HT-29 (cell line): Measurements from ENCODE around the gene RFX3. TPM values are rescaled to one million over a fixed set of nuclear protein-coding genes. Genes with fewer than 3 reads are reported as not detected.

Experiments used
- DNase-seq: peaks from one replicate; pipeline ENCODE4 v3.0.0-alpha.2; 2015; ENCODE audit warnings: low spot score
- total RNA-seq: library from RNA; depleted of rRNA; stranded (reverse); fragments of >200 nt; shearing (Covaris generic); gene quantifications from 2 replicates; pipeline ENCODE4 v1.2.3, GENCODE V29; 2014

RFX3 gene
- total RNA-seq, 1 experiment from 2014 or later = 4.6 TPM

DNA sequence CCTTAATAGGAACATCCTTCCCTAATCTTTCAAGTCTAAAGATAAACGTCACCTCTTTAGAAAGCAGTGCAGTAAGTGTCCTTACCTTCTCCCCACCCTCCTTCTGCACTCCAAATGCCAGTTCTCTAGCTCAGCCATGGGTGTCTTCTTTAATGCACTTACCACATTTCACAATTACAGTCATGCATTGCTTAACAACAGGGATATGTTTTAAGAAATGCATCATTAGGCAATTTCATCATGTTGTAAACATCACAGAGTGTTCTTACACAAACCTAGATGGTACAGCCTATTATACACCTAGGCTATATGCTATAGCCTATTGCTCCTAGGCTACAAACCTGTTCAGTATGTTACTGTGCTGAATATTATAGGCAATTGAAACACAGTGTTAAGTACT is 91.2 kb downstream of the RFX3 start:
- no peak for DNase-seq

DNA sequence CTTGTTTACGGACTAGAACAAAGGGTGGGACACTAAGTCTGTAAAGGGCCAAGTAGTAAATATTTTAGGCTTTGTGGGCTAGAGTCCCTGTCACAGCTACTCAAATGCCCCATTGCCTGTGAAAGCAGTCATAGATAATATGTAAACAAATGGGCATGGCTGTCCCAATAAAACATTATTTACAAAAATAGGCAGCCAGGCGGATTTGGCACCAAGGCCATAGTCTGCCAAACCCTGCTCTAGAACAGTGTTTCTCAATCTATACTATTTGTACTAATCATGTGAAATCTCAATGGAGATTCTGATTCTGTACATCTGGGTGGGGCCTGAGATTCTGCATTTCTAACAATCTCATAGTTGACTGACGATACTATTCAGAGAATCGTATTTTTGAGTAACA is 92.0 kb downstream of the RFX3 start:
- no peak for DNase-seq

DNA sequence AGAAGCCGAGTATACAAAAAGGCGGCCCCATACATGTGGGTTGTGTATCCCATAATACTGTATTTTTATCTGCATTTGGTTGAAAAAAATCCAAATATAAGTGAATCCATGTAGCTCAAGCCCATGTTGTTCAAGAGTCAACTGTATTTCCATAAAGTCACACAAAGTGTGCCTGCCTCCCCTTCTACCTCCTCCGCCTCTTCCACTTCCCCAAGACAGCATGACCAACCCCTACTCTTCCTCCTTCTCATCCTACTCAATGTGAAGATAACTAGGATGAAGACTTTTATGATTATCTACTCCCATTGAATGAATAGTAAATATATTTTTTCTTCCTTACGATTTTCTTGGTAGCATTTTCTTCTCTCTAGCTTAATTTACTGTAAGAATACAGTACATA is 92.7 kb downstream of the RFX3 start:
- DNase-seq = no peak

DNA sequence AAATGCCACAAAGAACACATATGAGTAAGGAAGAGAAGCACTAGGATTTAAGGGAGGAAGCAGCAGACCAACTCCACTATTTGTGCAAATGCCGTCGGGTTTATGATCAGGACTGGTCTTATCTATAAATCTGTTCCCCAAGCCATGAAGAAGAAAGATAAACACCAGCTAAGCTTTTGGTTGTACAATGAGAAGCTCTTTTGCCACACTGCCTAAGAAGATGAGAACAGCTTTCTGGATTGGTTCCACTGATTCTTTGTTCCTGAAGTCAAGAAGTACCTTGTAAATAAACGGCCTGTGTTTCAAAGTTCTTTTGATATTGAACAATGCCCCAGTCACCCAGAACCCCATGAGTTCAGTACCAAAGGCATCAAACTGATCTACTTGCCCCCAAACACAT is 93.9 kb downstream of the RFX3 start:
- no peak for DNase-seq

DNA sequence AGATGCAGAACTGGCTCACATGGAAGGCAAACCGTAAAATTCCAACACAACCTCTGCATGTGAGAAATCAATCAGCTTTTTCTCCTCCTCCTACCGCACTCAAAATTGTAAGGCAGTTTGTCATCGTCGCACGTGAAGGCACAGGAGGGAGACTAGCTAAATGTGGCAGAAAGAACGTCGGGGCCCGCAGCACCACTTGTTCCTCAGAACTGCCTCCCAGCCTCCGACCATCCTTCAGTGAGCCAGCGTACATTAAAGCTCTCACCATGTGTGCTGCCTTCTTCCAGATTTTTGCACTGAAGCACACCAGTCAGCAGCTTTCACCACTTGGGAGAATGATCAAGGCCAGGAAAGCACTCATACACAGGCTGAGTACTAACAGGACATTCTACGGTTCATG is 105.9 kb downstream of the RFX3 start:
- DNase-seq = no peak

DNA sequence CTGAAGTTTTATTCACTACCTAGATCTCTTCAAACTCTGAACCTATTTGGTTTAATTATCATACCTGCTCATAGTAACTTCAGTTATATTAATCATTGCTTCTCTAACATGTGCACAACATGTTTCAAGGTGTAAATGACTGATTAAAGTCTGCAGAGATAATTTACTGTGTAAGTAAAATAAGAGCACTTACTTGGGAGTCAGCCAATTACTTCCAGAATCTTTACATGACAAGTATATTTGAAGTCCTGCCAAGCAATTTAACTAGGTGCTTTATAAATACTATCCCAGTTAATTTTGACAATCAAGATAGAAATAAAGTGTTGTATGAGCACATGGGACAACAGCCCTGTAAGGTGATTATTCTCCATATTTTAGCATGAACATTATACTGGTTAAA is 109.9 kb downstream of the RFX3 start:
- no peak for DNase-seq

DNA sequence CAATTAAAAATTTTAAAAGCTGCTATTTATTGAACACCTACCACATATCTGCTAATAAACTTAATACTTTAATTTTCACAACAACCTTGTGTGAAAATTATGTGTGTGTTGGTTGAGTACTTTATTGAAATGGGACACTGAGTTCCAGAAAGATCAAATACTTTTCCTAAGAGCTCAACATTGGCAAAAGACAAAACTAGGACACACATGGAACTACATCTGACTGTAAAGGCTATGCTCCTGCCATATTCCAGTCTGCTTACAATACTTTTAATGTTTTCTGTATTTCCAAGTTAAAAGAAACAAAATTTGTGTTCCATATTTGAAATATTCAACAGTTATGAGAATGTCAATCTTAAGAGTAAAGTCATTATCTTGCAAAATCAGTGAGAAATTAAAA is 111.8 kb downstream of the RFX3 start:
- no peak for DNase-seq

DNA sequence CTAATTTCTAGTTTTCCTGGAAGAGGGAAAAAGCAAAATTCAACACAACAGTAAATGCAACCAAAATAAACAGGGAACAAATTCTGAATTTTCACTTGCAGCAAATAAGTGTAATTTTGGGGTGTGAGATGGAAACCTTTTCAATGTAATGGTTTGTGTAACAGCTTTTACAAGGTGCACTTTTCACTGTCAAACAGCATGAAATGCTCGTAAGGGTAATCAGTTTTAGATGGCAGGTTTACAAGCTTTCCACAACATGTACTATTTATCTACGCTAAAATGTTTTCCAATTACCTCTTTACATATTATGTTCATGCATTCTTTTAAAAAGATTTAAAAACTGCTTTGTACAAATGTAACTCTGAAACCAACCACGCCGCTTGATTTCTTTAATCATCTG is 115.3 kb downstream of the RFX3 start:
- DNase-seq = no peak

DNA sequence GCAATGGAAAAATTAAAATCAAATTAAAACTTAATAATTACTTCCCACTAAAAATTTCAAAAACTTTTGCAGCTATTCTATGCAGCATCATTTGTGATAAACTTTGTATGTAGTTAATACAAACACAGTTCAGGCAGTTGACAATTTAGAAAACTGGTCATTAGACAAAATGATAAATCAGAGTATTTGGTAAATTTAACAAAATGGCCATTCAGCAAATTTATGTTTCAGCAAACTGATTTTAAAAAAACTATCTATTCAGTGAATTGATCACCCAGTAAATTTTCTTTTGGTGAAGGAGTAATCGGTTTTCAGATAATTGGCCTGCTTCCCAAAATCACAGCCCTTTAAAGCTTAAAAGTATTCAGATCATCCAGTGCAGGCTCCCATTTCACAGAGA is 116.3 kb downstream of the RFX3 start:
- no peak for DNase-seq

DNA sequence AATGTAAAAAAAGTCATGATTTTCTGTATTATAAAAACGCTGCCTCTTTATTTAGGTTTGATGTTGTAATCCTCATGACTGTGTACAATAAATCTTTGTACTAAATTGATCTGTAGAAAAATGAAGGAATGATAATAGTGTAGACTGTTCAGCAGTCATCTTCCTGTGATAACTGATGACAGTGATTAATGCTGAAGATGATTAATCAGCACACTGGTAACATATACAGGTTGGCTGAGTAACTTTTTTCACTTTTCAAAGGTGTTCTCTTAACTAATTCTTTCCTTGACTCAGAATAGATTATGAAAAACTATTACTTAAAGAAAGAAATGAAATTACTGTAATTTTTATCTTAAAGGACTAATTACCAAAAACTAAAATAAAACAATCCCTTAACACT is 122.5 kb downstream of the RFX3 start:
- no peak for DNase-seq

DNA sequence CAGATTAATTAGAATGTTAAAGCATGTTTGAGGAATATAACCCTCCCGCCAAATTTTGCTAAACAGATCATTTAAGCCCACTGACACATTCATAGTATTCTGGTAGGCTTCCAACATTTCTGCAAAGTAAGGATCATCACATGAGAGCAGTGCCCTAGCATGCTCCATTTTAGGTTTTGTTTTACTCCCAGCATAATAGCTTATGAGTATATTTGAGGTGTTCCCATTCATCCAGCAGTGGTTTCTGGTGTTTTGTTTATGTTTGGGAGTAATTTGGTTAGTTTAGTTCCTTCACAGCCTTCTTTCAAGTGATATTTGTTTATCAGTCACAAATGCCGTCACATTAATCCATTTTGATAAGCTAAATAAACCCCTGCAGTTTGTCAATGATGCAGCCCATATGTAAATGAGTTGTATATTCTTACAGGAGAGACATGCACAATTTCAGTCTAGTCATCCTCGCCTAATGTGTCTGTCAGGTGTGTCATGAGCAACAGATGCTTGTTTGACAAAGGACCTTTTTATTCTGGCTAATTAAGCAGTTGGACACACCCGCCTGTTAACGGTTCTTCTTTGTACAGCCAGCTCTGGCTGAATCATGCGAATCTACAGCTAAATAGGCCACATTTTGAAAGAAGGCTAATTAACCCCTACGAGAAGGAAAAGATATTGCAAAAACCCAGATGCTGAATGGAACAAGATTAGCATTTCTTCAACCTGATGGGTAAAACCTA is 124.4 kb downstream of the RFX3 start:
- no peak for DNase-seq

DNA sequence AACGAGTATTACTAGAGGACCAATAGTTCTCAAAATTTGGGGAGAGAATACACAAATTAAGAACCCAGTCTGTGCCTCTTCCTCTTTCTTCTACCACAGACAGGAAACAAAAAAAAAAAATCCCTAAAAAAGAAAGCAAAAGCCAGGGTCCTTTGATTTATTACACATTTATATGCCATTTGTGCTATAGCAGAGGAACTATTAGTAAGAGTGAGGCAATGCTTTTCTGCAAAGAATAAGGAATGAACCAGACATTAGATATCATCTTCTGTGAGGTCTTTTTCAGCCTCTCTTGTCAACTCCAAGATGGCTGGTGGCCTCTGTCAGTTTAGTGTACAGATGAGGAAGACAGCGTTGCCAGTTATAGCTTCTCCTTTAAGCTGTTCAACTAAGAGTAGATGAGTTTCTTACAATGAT is 127.6 kb downstream of the RFX3 start:
- DNase-seq = no peak

DNA sequence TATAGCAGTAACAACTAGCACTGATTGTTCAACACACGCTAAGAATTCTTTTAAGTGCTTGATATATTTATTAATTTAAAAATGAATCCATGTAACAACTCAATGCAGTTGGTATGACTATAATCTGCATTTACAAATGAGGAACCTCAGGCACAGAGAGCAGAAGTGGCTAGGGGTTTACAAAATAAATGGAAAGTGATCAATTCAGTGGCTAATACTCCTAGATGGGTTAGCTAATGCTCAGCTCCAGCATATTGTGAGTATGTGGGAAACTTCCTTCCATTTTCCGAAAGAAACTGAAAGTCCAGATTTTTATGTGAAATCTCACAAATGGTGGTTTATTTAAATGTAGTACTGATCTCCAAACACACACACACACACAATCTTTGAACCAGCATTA is 128.0 kb downstream of the RFX3 start:
- no peak for DNase-seq

DNA sequence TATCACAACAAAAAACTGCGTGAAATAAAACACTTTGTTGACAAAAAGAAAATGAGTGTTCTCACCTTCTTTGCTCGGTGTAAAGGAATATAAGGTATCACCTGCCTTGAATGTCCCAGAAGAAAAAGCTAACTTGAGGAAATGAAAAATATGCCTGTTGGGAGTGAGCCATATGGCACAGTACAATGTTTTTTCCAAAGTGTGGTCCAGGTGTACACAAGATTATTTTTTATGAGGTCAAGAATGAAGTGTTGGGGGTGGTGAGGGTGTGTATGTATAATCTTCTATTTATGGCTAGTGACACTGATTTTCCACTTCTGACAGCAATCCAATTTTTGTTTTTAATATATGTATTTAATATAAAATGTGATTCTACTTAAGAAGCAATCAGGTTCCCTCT is 134.4 kb downstream of the RFX3 start:
- DNase-seq = no peak

DNA sequence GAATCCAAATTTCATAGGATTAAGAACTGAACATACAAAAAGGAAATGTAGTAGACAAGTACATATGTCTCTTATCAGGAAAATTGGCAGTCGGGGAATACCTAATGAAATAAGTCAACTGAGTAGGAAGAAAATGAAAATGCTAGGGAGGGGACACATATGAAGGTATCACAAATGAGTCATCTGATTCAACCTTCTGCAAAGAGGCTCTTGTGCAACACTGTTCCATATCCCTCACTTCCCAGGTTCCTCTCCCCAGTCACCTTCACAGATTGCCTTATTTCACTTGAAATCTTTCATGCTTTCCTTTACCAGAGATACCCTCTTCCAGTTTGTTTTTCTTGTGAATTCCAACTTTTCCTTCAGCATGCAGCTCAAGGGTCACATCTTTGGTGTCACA is 139.0 kb downstream of the RFX3 start:
- DNase-seq = no peak

DNA sequence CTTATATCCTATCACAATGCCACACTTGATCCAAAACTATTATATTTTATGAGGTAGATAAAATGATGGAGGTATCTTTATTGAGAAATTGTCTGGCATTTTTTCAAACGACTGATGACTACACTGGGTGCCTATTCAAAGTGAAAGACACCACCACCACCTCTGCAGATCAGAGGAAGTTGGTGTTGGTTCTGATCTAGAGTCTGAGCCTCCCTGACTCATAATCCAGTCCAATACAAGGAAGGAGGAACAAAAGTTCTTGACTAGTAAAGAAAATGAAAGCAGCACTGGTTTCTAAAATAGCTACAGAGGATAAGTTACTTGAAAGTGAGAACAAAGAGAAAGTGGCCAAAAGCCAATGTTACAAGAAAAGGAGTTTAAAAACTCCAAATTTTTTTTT is 139.9 kb downstream of the RFX3 start:
- no peak for DNase-seq

DNA sequence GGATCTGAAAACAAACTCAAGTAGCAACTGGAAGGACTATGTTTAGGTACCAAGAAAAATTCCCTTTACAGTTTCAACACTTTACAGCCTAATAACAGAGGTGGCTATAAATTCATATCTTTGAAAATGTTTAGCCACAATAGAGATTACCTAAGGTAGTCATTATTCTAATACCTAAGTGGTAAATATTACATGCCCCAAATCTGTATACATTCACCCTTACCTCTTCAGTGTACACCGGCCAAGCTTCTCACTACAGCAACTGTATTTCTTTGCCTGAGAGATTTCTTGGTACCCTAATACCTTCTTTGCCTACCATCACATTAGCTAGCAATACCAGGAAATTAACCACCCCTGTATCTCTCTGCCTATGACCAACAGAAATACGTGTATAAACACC is 154.0 kb downstream of the RFX3 start:
- DNase-seq = no peak

DNA sequence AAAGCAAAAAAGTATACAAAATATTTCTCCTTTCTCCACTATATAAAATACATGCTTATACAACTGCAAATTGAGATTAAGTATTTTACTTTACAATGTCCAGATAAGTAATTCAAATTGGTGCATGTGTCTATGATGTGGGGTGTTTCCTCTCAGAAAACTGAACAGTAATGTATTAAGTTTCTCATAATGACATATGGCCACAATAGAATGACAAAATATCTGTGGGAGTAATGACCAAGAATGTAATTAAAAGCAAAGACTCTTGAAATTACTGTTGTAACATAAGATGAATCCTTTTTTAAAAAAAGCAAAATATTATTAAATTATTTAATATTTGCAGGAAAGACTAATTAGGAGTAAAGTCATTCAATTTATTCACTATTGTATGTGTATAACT is 155.1 kb downstream of the RFX3 start:
- DNase-seq = no peak

DNA sequence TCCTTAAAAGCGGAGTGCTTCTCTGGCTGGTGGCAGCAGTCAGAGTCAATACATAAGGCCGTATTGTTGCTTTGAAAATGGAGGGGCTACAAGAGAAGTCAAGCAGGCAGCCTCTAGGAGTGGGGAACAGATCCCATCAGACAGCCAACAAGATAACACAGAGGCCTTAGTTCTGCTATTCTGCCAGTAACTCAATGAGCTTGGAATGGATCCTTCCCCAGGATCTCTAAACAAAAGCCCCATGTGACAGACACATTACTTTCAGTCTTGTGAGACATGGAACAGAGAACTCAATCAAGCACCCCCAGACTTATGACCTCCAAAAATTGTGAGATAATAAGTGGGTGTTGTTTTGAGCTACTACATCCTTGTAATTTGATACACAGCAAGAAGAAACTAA is 158.6 kb downstream of the RFX3 start:
- no peak for DNase-seq

DNA sequence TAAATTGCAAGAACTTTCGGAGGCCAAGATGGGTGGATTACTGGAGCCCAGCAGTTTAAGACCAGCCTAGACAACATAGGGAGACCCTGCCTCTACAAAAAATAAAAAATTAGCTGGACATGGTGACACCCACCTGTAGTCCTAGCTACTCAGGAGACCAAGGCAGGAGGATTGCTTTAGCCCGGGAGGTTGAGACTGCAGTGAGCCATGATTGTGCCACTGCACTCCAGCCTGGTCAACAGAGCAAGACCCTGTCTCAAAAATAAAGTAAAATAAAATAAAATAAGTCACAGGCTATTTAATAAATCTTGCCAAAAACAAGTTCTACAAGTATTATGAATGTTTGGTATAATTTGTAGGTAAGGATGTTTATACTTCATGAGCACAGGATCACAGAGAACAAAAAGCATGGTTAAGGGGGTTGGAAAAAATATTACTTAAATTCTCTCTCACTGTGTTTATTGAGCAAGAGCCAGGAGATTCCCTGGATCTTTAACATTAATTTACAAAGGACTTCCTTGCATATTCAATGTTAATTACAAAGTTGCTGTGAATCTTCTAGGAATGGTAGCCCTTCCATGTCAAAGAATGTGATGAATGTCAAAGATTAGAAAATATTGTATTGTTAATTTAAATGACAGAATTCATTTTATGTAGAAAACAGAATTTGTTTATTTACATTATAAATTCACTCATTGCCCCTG is 164.0 kb downstream of the RFX3 start:
- no peak for DNase-seq

DNA sequence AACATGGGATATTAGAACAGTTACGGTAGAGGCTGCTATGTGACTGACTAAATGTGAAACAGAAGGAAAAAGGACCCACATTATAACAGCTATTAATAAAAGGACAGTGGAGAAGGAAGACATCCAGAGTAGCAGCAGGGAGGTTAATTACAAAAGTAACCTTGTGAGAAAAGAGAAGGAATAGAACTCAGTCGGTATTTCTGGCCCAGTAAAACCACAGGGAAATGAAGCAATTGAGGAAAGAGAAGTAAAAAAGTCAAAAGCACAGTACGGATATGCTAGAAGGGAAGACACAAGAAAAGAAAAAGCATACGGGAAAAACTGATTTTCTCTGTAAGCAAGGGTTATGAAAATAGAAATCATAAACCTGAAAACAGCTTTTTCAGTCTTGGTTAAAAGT is 164.7 kb downstream of the RFX3 start:
- DNase-seq = no peak

DNA sequence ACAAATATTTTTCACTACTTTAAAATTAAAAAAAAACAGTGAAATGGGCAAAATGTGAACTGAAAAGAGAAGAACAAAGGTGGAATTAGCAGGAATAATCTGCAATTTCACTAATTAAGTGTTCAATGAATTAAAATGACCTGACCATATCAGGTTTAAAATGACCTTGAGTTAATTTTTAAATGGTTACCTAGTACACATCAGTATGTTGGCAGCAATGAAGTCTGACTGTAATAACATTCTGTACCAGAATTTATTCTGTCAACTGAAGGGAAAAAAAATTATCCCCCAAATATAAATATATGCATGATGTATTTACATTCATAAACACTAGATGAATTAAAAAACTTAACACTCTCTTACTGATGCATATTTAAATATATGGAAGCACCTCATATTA is 165.6 kb downstream of the RFX3 start:
- no peak for DNase-seq

DNA sequence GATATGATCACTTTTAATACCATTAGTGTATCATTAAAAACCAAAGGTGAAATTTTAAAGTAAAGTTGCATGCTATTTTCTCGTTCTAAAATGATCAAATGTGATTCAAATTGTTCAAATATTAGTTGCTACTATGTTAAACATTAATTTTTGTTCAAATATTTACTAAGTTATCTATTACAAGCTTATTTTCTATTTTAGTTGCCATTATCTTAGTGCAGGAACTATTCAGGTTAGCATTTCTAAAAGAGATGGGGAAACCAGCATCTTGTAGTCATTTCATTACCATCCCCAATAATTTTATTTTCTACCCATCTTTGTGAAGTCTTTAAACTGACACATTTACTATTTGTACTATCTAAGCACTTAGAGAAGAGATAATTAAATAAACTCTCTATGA is 166.0 kb downstream of the RFX3 start:
- DNase-seq = no peak
